Tibial nerve (tissue), 4 donors: ENCODE measurements around the gene CD1E. TPM values are rescaled to one million over a fixed set of nuclear protein-coding genes. Genes with fewer than 3 reads are reported as not detected.

Experiments used
- DNase-seq, 2 donors: peaks; one replicate each; pipeline ENCODE4 v3.0.0-alpha.2; 2019; ENCODE audit warnings: low spot score in 2 of 2
- H3K27ac ChIP-seq, 4 donors: fragments of 200-600 bp; sonication (generic) in 3 of 4; one replicate each; pipeline ENCODE4 v1.5.1; 2017 to 2019; ENCODE audit warnings: mild to moderate bottlenecking in 1 of 4
- H3K27me3 ChIP-seq, 2 donors: fragments of 200-600 bp; sonication (generic) in 1 of 2; one replicate each; pipeline versions ENCODE4 v1.5.1 to v1.6.0; 2017 to 2019
- H3K36me3 ChIP-seq, 3 donors: fragments of 200-600 bp; sonication (generic); one replicate each; pipeline ENCODE4 v1.5.1; 2018 to 2019
- H3K4me1 ChIP-seq, 4 donors: fragments of 200-600 bp; sonication (generic) in 3 of 4; one replicate each; pipeline ENCODE4 v1.5.1; 2017 to 2019
- H3K4me3 ChIP-seq, 4 donors: fragments of 200-600 bp; sonication (generic) in 3 of 4; one replicate each; pipeline ENCODE4 v1.5.1; 2017 to 2019; ENCODE audit warnings: mild to moderate bottlenecking in 1 of 4, moderate library complexity in 1 of 4
- H3K9me3 ChIP-seq, 4 donors: fragments of 200-600 bp; sonication (generic) in 3 of 4; one replicate each; pipeline ENCODE4 v1.5.1; 2017 to 2019
- EP300 ChIP-seq, 2 donors: sonication (generic); formaldehyde crosslinking; IDR thresholded peaks; one replicate each; pipeline ENCODE4 v1.6.1; 2017; ENCODE audit warnings: antibody characterized with exemption in 2 of 2, mild to moderate bottlenecking in 1 of 2
- POLR2A ChIP-seq, 2 donors: fragments of 450-650 bp; IDR thresholded peaks; one replicate each; pipeline ENCODE4 v1.6.1; 2017; ENCODE audit warnings: antibody characterized with exemption in 2 of 2, mild to moderate bottlenecking in 2 of 2, moderate library complexity in 2 of 2
- WGBS, 2 donors: methylation state at CpG; one replicate each; pipeline ENCODE4 v1.1.5; 2018; 5-methylcytosine and 5-hydroxymethylcytosine counted together
- total RNA-seq, 4 donors: library from RNA; depleted of rRNA; stranded (reverse); fragments of >200 nt; gene quantifications; one replicate each; pipeline ENCODE4 v1.1.0, GENCODE V29; 2016
- TF ChIP-seq, protein P1 (sequence below), 5 experiments: fragments of 200-600 bp in 3 of 5; fragments of 450-650 bp in 2 of 5; sonication (generic) in 3 of 5; IDR thresholded peaks; one replicate each; pipeline ENCODE4 v1.5.1; 2016 to 2019; ENCODE audit warnings: antibody characterized with exemption in 5 of 5, mild to moderate bottlenecking in 3 of 5, moderate library complexity in 2 of 5

Gene CD1E
- total RNA-seq, 4 donors from 2014 or later, result 1.4 TPM; not detected in 3

DNA sequence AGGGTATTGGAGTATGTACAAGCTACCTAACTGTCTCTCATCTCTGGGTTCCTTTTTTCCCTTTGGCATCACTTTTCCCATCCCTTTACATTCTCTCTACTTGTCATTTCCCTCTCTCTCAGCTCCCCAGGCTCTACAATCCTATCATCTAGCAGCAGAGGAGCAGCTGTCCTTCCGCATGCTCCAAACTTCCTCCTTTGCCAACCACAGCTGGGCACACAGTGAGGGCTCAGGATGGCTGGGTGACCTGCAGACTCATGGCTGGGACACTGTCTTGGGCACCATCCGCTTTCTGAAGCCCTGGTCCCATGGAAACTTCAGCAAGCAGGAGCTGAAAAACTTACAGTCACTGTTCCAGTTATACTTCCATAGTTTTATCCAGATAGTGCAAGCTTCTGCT is 561 bp downstream of the CD1E start:
- 70 to 82% methylated on average over 2 of the region's 2 CpGs for WGBS, 2 donors
- DNase-seq, result no peak
- no peaks in the 10 kb centered on the region for H3K27me3 ChIP-seq
- H3K9me3 ChIP-seq, result no peaks in the 10 kb centered on the region
- H3K4me3 ChIP-seq, result no peak overlapping the region
- H3K36me3 ChIP-seq, result no peaks in the 10 kb centered on the region
- no peaks in the 10 kb centered on the region for H3K4me1 ChIP-seq
- TF ChIP-seq EP300 (IDR thresholded peaks at IDR 0.05) (no peak), POLR2A (IDR thresholded peaks at IDR 0.05) (no peak)
- TF ChIP-seq, protein P1, sequence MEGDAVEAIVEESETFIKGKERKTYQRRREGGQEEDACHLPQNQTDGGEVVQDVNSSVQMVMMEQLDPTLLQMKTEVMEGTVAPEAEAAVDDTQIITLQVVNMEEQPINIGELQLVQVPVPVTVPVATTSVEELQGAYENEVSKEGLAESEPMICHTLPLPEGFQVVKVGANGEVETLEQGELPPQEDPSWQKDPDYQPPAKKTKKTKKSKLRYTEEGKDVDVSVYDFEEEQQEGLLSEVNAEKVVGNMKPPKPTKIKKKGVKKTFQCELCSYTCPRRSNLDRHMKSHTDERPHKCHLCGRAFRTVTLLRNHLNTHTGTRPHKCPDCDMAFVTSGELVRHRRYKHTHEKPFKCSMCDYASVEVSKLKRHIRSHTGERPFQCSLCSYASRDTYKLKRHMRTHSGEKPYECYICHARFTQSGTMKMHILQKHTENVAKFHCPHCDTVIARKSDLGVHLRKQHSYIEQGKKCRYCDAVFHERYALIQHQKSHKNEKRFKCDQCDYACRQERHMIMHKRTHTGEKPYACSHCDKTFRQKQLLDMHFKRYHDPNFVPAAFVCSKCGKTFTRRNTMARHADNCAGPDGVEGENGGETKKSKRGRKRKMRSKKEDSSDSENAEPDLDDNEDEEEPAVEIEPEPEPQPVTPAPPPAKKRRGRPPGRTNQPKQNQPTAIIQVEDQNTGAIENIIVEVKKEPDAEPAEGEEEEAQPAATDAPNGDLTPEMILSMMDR (IDR thresholded peaks at IDR 0.05), result no peak
- H3K27ac ChIP-seq, result no peak overlapping the region

DNA sequence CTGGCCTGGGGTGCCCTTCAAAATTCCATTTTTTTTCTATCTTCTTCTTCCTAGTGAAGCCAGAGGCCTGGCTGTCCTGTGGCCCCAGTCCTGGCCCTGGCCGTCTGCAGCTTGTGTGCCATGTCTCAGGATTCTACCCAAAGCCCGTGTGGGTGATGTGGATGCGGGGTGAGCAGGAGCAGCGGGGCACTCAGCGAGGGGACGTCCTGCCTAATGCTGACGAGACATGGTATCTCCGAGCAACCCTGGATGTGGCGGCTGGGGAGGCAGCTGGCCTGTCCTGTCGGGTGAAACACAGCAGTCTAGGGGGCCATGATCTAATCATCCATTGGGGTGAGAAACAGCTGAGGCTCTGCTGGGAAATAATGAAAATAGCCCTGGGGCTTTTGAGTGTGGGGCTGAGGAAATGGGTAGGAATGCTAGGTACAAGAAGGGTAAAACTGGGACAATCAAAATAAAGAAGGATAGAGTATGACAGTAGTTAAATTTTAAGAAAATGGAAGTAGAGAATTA is 2.1 kb downstream of the CD1E start:
- Histone ChIP-seq H3K4me3 (no peak overlapping the region), H3K4me1 (no peaks in the 10 kb centered on the region), H3K9me3 (no peaks in the 10 kb centered on the region), H3K36me3 (no peaks in the 10 kb centered on the region), H3K27me3 (no peaks in the 10 kb centered on the region), H3K27ac (no peak overlapping the region)
- DNase-seq, result no peak
- 87 to 92% methylated on average over 10 of the region's 10 CpGs for WGBS, 2 donors
- TF ChIP-seq, protein P1 (IDR thresholded peaks at IDR 0.05), result no peak
- TF ChIP-seq EP300 (IDR thresholded peaks at IDR 0.05), result no peak

- no peak for TF ChIP-seq EP300 (IDR thresholded peaks at IDR 0.05)
- TF ChIP-seq, protein P1 (IDR thresholded peaks at IDR 0.05), result no peak
- no peak for TF ChIP-seq POLR2A (IDR thresholded peaks at IDR 0.05)
- H3K4me1 ChIP-seq, result no peaks in the 10 kb centered on the region
- H3K36me3 ChIP-seq, result no peaks in the 10 kb centered on the region
- peak overlapping the region in 1 of 4 donors; percentile 30 for H3K27ac ChIP-seq
- WGBS, 2 donors, result 53 to 67% methylated on average over 3 of the region's 3 CpGs
- DNase-seq, result no peak
- H3K27me3 ChIP-seq, result no peaks in the 10 kb centered on the region
- no peaks in the 10 kb centered on the region for H3K9me3 ChIP-seq
- H3K4me3 ChIP-seq, result no peak overlapping the region
These were observed 2.9 kb downstream of the CD1E start for GRCh38 chr1:158356616-158357015.

GRCh38 chr1:158357441-158357840 is 3.7 kb downstream of the CD1E start:
- no peaks in the 10 kb centered on the region for H3K4me1 ChIP-seq
- TF ChIP-seq, protein P1 (IDR thresholded peaks at IDR 0.05), result no peak
- no peak for TF ChIP-seq EP300 (IDR thresholded peaks at IDR 0.05)
- no peak for TF ChIP-seq POLR2A (IDR thresholded peaks at IDR 0.05)
- WGBS, 2 donors, result 80 to 83% methylated on average over 1 of the region's 1 CpG
- H3K4me3 ChIP-seq, result no peak overlapping the region
- no peaks in the 10 kb centered on the region for H3K27me3 ChIP-seq
- DNase-seq, result no peak
- H3K36me3 ChIP-seq, result no peaks in the 10 kb centered on the region
- H3K27ac ChIP-seq, result no peak overlapping the region
- H3K9me3 ChIP-seq, result no peaks in the 10 kb centered on the region

GRCh38 chr1:158362482-158362881 is 8.8 kb downstream of the CD1E start:
- H3K27me3 ChIP-seq, result no peaks in the 10 kb centered on the region

More at GRCh38 chr1:158362482-158362881, 8.8 kb downstream of the CD1E start:
- Histone ChIP-seq H3K9me3 (no peaks in the 10 kb centered on the region), H3K4me1 (no peaks in the 10 kb centered on the region), H3K36me3 (no peaks in the 10 kb centered on the region), H3K4me3 (no peak overlapping the region), H3K27ac (no peak overlapping the region)
- TF ChIP-seq, protein P1 (IDR thresholded peaks at IDR 0.05), result no peak
- no peak for TF ChIP-seq POLR2A (IDR thresholded peaks at IDR 0.05)
- no peak for TF ChIP-seq EP300 (IDR thresholded peaks at IDR 0.05)
- no peak for DNase-seq
- 50 to 58% methylated on average over 1 of the region's 1 CpG for WGBS, 2 donors
